ENCODE data around the gene ITCH.

GRCh38 chr20:34368547-34368946 lies 5.5 kb downstream of the ITCH start:
- no peak for TF ChIP-seq POLR2AphosphoS5 (IDR thresholded peaks at IDR 0.05; ENCODE audit: borderline replicate concordance, low read depth, low read length)
- no peak for TF ChIP-seq EZH2 (IDR thresholded peaks at IDR 0.05)

All from SK-N-MC (cell line).